ENCODE data around the gene MEI1.

- no peak for TF ChIP-seq CTCF (IDR thresholded peaks at IDR 0.05; ENCODE audit: low read depth, low read length, poor library complexity, severe bottlenecking)
- no peak for TF ChIP-seq EZH2phosphoT487 (IDR thresholded peaks at IDR 0.05; ENCODE audit: borderline replicate concordance, low read length)
These were observed 41.6 kb upstream of the MEI1 start for GRCh38 chr22:41657709-41658108.

Data from DOHH2 (cell line).